Keratinocyte (primary cell): ENCODE data around the gene RRAD.

ENCODE experiments used
- EZH2 ChIP-seq: IDR thresholded peaks from one replicate; pipeline ENCODE4 v1.6.1; 2012; ENCODE audit warnings: inconsistent platforms, mild to moderate bottlenecking, low read length, moderate library complexity
- TF ChIP-seq, protein P1 (sequence below), 3 experiments: IDR thresholded peaks in 1 of 3; conservative IDR thresholded peaks in 1 of 3; optimal IDR thresholded peaks in 1 of 3; 2 replicates in 2 of 3; 3 replicates in 1 of 3; pipeline versions ENCODE3 to v1.5.1; 2011; ENCODE audit warnings: low read length in 3 of 3, mild to moderate bottlenecking in 3 of 3, moderate library complexity in 2 of 3, control low read depth in 1 of 3, inconsistent platforms in 1 of 3; ENCODE audit not compliant: insufficient read depth in 2 of 3; ENCODE audit errors: extremely low read depth in 1 of 3

DNA sequence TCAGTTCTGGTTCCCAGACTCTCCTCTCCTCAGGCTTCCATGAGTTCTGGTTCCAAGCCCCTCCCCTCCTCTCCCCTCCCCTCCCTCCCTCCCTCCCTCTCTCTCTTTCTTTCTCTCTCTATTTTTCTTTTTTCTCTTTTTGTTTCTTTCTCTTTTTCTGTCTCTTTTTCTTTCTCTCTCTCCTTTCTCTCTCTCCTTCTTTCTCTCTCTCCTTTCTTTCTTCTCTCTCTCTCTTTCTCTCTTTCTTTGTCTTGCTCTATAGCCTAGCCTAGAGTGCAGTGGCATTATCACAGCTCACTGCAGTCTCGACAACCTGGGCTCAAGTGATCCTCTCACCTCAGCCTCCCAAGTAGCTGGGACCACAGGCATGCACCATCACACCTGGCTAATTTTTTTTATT is 34.9 kb upstream of the RRAD start:
- TF ChIP-seq, protein P1, sequence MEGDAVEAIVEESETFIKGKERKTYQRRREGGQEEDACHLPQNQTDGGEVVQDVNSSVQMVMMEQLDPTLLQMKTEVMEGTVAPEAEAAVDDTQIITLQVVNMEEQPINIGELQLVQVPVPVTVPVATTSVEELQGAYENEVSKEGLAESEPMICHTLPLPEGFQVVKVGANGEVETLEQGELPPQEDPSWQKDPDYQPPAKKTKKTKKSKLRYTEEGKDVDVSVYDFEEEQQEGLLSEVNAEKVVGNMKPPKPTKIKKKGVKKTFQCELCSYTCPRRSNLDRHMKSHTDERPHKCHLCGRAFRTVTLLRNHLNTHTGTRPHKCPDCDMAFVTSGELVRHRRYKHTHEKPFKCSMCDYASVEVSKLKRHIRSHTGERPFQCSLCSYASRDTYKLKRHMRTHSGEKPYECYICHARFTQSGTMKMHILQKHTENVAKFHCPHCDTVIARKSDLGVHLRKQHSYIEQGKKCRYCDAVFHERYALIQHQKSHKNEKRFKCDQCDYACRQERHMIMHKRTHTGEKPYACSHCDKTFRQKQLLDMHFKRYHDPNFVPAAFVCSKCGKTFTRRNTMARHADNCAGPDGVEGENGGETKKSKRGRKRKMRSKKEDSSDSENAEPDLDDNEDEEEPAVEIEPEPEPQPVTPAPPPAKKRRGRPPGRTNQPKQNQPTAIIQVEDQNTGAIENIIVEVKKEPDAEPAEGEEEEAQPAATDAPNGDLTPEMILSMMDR (optimal IDR thresholded peaks at IDR 0.05 in 1 of 3, IDR thresholded peaks at IDR 0.05 in 1 of 3, conservative IDR thresholded peaks at IDR 0.05 in 1 of 3; ENCODE audit: extremely low read depth in 1 of 3, insufficient read depth in 2 of 3, low read length in 3 of 3) = no peak
- TF ChIP-seq EZH2 = no peak
